K562 (cell line): Measurements from ENCODE around the gene EIF3I. TPM values are rescaled to one million over a fixed set of nuclear protein-coding genes. Genes with fewer than 3 reads are reported as not detected.
A peak's percentile ranks its signal among the peaks of the same experiment; 100 is the strongest.

ENCODE experiments used
- AFF4 ChIP-seq: sonication (generic); formaldehyde crosslinking; IDR thresholded peaks from 2 replicates; pipeline ENCODE4 v1.8.0; 2023; ENCODE audit warnings: mild to moderate bottlenecking, missing genetic modification reagents
- CXXC5 ChIP-seq: fragments of 250-450 bp; sonication (Bioruptor Pico); IDR thresholded peaks from 2 replicates; pipeline ENCODE4 v1.8.0; 2022; ENCODE audit warnings: inconsistent platforms, mild to moderate bottlenecking, moderate library complexity
- ELF4 ChIP-seq: fragments of 450-650 bp; formaldehyde crosslinking; IDR thresholded peaks from 2 replicates; pipeline ENCODE4 v1.4.0; 2022; ENCODE audit warnings: missing genetic modification characterization
- FOXP4 ChIP-seq: sonication (generic); formaldehyde crosslinking; IDR thresholded peaks from 2 replicates; pipeline ENCODE4 v1.8.0; 2022; ENCODE audit warnings: mild to moderate bottlenecking, missing genetic modification reagents, borderline replicate concordance
- GTF3C2 ChIP-seq: IDR thresholded peaks from 3 replicates; pipeline ENCODE4 v1.6.1; 2011; ENCODE audit warnings: borderline replicate concordance, mild to moderate bottlenecking, moderate library complexity; ENCODE audit not compliant: insufficient read length; ENCODE audit errors: extremely low read depth
- KLF16 ChIP-seq: IDR thresholded peaks from 2 replicates; pipeline ENCODE4 v1.6.1; 2016; ENCODE audit warnings: antibody characterized with exemption
- LCOR ChIP-seq: sonication (generic); formaldehyde crosslinking; IDR thresholded peaks from 2 replicates; pipeline ENCODE4 v1.8.0; 2022; ENCODE audit warnings: mild to moderate bottlenecking, missing genetic modification reagents
- NCOA6 ChIP-seq: fragments of 450-650 bp; IDR thresholded peaks from 2 replicates; pipeline ENCODE4 v1.6.1; 2017; ENCODE audit warnings: mild to moderate bottlenecking
- PML ChIP-seq: IDR thresholded peaks from 2 replicates; pipeline ENCODE4 v1.6.1; 2012; ENCODE audit warnings: low read length, inconsistent platforms
- POLR2A ChIP-seq: fragments of 450-650 bp; conservative IDR thresholded peaks from 2 replicates; pipeline ENCODE4 v1.6.1; 2016
- POLR2AphosphoS5 ChIP-seq: IDR thresholded peaks from 2 replicates; pipeline ENCODE4 v1.6.1; 2011; ENCODE audit warnings: mild to moderate bottlenecking, low read depth, low read length, moderate library complexity; ENCODE audit not compliant: control insufficient read depth, insufficient read depth
- PPARD ChIP-seq: fragments of 250-450 bp; sonication (Bioruptor Pico); IDR thresholded peaks from 2 replicates; pipeline ENCODE4 v1.8.0; 2022; ENCODE audit warnings: inconsistent platforms, mild to moderate bottlenecking, moderate library complexity
- SLC30A9 ChIP-seq: fragments of 250-450 bp; sonication (Bioruptor Pico); IDR thresholded peaks from 2 replicates; pipeline ENCODE4 v1.8.0; 2022; ENCODE audit warnings: mild to moderate bottlenecking, moderate library complexity
- SP1 ChIP-seq: sonication (generic); formaldehyde crosslinking; IDR thresholded peaks from 2 replicates; pipeline ENCODE4 v1.8.1; 2022; ENCODE audit warnings: mild to moderate bottlenecking, missing genetic modification reagents
- TCFL5 ChIP-seq: fragments of 250-450 bp; sonication (Bioruptor Pico); conservative IDR thresholded peaks from 2 replicates; pipeline ENCODE4 v1.6.1; 2021; ENCODE audit warnings: mild to moderate bottlenecking, moderate library complexity, matching md5 sums
- XRCC3 ChIP-seq: fragments of 450-650 bp; IDR thresholded peaks from 2 replicates; pipeline ENCODE4 v1.6.1; 2017; ENCODE audit warnings: mild to moderate bottlenecking, moderate library complexity
- ZBTB7A ChIP-seq: IDR thresholded peaks from 2 replicates; pipeline ENCODE4 v1.6.1; 2011; ENCODE audit warnings: low read depth, mild to moderate bottlenecking, low read length, moderate library complexity, borderline replicate concordance; ENCODE audit not compliant: control insufficient read depth
- ZNF507 ChIP-seq: conservative IDR thresholded peaks from 2 replicates; pipeline ENCODE4 v1.6.1; 2017; ENCODE audit warnings: missing genetic modification characterization, missing compliant biosample characterization
- ZNF764 ChIP-seq: fragments of 250-450 bp; sonication (Bioruptor Pico); IDR thresholded peaks from 2 replicates; pipeline ENCODE4 v1.4.0; 2020; ENCODE audit warnings: low read depth, mild to moderate bottlenecking, moderate library complexity
- polyA plus RNA-seq, 8 experiments: library from polyadenylated mRNA; depleted of rRNA in 4 of 8; stranded (reverse) in 5 of 8; unstranded in 3 of 8; fragments of >200 nt; fragmentation: Nextera tagmentation in 2 of 8; fragmentation: Illumina TruSeq in 1 of 8; extraction: Ambion mirVana in 2 of 8; extraction: Trizol in 1 of 8; gene quantifications; 2 replicates each; pipeline versions ENCODE4 v1.2.1 to v1.2.3, GENCODE V29; 2011 to 2014; ENCODE audit warnings: inconsistent platforms in 1 of 8, missing spikeins in 1 of 8
- total RNA-seq, 7 experiments: library from RNA; depleted of rRNA in 6 of 7; stranded (reverse); fragments of >200 nt in 6 of 7; fragmentation: Illumina TruSeq in 2 of 7; extraction: Trizol in 2 of 7; gene quantifications; 2 replicates each; pipeline versions ENCODE4 v1.2.1 to v1.2.3, GENCODE V29; 2011 to 2021; ENCODE audit warnings: low replicate concordance in 1 of 7
- TF ChIP-seq, protein P1 (sequence below): fragments of 450-650 bp; IDR thresholded peaks from 2 replicates; pipeline ENCODE4 v1.6.1; 2016; ENCODE audit warnings: low read depth, mild to moderate bottlenecking, moderate library complexity

Gene EIF3I
- total and polyA plus RNA-seq, 9 of the 15 experiments (the other 6 are each of a cell fraction or from before 2014, with no cell fraction given): 414 to 1,526 (median 635) TPM

DNA sequence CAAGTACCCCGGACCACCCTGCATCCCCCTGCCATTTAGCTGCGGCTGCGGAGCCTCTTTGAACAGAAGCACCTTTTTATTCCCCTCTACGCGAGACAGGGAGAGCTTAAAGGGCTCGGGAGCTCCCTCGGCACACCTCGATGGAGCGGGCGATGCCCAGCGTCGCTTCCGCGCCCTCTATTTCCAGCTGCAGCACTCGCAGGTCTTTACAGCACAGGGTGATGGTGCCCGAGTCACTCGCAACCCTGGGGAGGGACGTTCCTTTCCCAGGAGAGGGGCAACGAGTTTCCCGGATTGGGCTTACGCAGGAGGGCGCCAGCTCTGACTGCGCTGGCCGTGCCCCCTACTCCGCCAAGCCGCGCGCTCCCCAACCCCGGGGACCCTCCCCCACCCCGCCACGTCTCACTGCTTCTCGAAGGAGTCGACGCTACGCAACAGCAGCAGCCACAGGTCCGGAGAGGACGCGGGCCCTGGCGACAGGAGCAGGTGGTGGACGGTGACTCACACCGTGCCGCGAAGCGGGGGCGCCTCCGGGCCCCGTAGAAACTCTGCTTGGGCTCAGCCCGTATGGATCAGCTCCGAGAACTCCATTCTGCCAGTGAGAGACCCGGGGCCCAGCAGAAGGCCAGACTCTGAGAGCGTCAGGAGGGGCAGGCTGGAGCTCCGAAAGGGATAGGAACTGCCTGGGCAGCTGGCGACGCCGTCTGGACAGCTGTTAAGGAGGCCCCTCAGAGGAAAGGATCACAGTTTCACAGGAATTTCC is 19.0 kb downstream of the EIF3I start (continued):
- TF ChIP-seq AFF4 (CRISPR knock-in tag) (0 out of 2 replicates have a peak, but pooled peaks have one; percentile 43), POLR2A (no peak), TCFL5 (CRISPR knock-in tag) (no peak), LCOR (0 out of 2 replicates have a peak, but pooled peaks have one; percentile 34), XRCC3 (no peak), SLC30A9 (no peak), POLR2AphosphoS5 (no peak), GTF3C2 (no peak), FOXP4 (CRISPR knock-in tag) (no peak), ELF4 (CRISPR knock-in tag) (no peak), ZNF764 (CRISPR knock-in tag) (no peak), KLF16 (no peak), NCOA6 (no peak), ZBTB7A (0 out of 2 replicates have a peak, but pooled peaks have one; percentile 15), PPARD (CRISPR knock-in tag) (no peak), SP1 (CRISPR knock-in tag) (no peak), ZNF507 (tag) (no peak), PML (no peak), CXXC5 (CRISPR knock-in tag) (peak; percentile 37)
- TF ChIP-seq, protein P1, sequence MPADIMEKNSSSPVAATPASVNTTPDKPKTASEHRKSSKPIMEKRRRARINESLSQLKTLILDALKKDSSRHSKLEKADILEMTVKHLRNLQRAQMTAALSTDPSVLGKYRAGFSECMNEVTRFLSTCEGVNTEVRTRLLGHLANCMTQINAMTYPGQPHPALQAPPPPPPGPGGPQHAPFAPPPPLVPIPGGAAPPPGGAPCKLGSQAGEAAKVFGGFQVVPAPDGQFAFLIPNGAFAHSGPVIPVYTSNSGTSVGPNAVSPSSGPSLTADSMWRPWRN: no peak
